Mesendoderm (in vitro differentiated cells): ENCODE data around the gene CSNK1E.

Experiments
- DNase-seq: peaks from one replicate; pipeline ENCODE4 v3.0.0; 2013
- H2AK5ac ChIP-seq: 2 replicates; pipeline ENCODE4 v1.6.1; 2013; ENCODE audit warnings: low read length, inconsistent platforms
- H2BK120ac ChIP-seq: 2 replicates; pipeline ENCODE4 v1.6.1; 2013; ENCODE audit warnings: low read depth, mild to moderate bottlenecking, low read length, moderate library complexity, mixed read lengths
- H2BK15ac ChIP-seq: replicated peaks from 2 replicates; pipeline ENCODE4 v1.6.1; 2013; ENCODE audit warnings: low read depth, mild to moderate bottlenecking, moderate library complexity
- H2BK5ac ChIP-seq: 2 replicates; pipeline ENCODE4 v1.6.1; 2013; ENCODE audit warnings: low read length, inconsistent platforms
- H3K18ac ChIP-seq: 2 replicates; pipeline ENCODE4 v1.6.1; 2013; ENCODE audit warnings: mild to moderate bottlenecking, low read length, mixed read lengths
- H3K23ac ChIP-seq: one replicate; pipeline ENCODE4 v1.6.1; 2013; ENCODE audit warnings: low read length
- H3K27ac ChIP-seq: 2 replicates; pipeline ENCODE4 v1.5.1; 2013; ENCODE audit warnings: low read depth, mild to moderate bottlenecking, inconsistent platforms, low read length, moderate library complexity
- H3K27me3 ChIP-seq: 2 replicates; pipeline ENCODE4 v1.6.1; 2013; ENCODE audit warnings: low read length, control low read depth, mild to moderate bottlenecking, inconsistent platforms; ENCODE audit not compliant: insufficient read depth, poor library complexity
- H3K36me3 ChIP-seq: 2 replicates; pipeline ENCODE4 v1.6.1; 2013; ENCODE audit warnings: low read length, inconsistent platforms; ENCODE audit not compliant: control insufficient read depth, insufficient read depth
- H3K4ac ChIP-seq: one replicate; pipeline ENCODE4 v1.6.1; 2013; ENCODE audit warnings: low read depth, mild to moderate bottlenecking, low read length, moderate library complexity
- H3K4me1 ChIP-seq: 2 replicates; pipeline ENCODE4 v1.6.1; 2013; ENCODE audit warnings: low read depth, low read length, inconsistent platforms; ENCODE audit not compliant: control insufficient read depth
- H3K4me2 ChIP-seq: 2 replicates; pipeline ENCODE4 v1.6.1; 2013; ENCODE audit warnings: low read length
- H3K4me3 ChIP-seq: 2 replicates; pipeline ENCODE4 v1.5.1; 2013; ENCODE audit warnings: mild to moderate bottlenecking, low read length
- H3K56ac ChIP-seq: one replicate; pipeline ENCODE4 v1.6.1; 2013; ENCODE audit warnings: low read length
- H3K79me1 ChIP-seq: 2 replicates; pipeline ENCODE4 v1.6.1; 2013; ENCODE audit warnings: low read length, inconsistent platforms
- H3K79me2 ChIP-seq: 2 replicates; pipeline ENCODE4 v1.6.1; 2013; ENCODE audit warnings: mild to moderate bottlenecking, low read length; ENCODE audit not compliant: control insufficient read depth, insufficient read depth
- H3K9ac ChIP-seq: 2 replicates; pipeline ENCODE4 v1.6.1; 2013; ENCODE audit warnings: low read length, inconsistent platforms
- H4K5ac ChIP-seq: one replicate; pipeline ENCODE4 v1.6.1; 2013; ENCODE audit warnings: low read length
- H4K8ac ChIP-seq: one replicate; pipeline ENCODE4 v1.6.1; 2013; ENCODE audit warnings: low read depth, mild to moderate bottlenecking, control low read depth, low read length, moderate library complexity
- WGBS: extraction: QIAGEN DNeasy Blood & Tissue Kit; methylation state at CpG from one replicate; pipeline ENCODE4 v1.1.7; 2013; ENCODE audit warnings: low lambda C conversion rate, missing lambda C conversion rate; ENCODE audit not compliant: insufficient coverage; ENCODE audit errors: extremely low coverage; 5-methylcytosine and 5-hydroxymethylcytosine counted together

The CSNK1E gene

GRCh38 chr22:38248280-38248679 is 69.0 kb downstream of the CSNK1E start:
- no peak overlapping the region for H3K56ac ChIP-seq
- H3K9ac ChIP-seq = no peak overlapping the region
- H3K4me1 ChIP-seq = no peaks in the 10 kb centered on the region
- H3K79me2 ChIP-seq = peaks cover 2% of the 10 kb centered on the region
- H3K27ac ChIP-seq = no peak overlapping the region
- H3K23ac ChIP-seq = no peak overlapping the region
- H3K79me1 ChIP-seq = peaks cover 14% of the 10 kb centered on the region
- no peak overlapping the region for H3K18ac ChIP-seq
- no peak overlapping the region for H3K4ac ChIP-seq
- no peak overlapping the region for H3K4me2 ChIP-seq
- no peak overlapping the region for H4K5ac ChIP-seq
- H2BK120ac ChIP-seq = no peak overlapping the region
- H3K36me3 ChIP-seq = peaks cover 1% of the 10 kb centered on the region
- H3K4me3 ChIP-seq = no peak overlapping the region
- H3K27me3 ChIP-seq = no peaks in the 10 kb centered on the region
- no peak overlapping the region for H2BK15ac ChIP-seq
- no peak overlapping the region for H2AK5ac ChIP-seq
- 100% methylated on average over 3 of the region's 6 CpGs for WGBS
- H2BK5ac ChIP-seq = no peak overlapping the region
- DNase-seq = no peak
- H4K8ac ChIP-seq = no peak overlapping the region

DNA sequence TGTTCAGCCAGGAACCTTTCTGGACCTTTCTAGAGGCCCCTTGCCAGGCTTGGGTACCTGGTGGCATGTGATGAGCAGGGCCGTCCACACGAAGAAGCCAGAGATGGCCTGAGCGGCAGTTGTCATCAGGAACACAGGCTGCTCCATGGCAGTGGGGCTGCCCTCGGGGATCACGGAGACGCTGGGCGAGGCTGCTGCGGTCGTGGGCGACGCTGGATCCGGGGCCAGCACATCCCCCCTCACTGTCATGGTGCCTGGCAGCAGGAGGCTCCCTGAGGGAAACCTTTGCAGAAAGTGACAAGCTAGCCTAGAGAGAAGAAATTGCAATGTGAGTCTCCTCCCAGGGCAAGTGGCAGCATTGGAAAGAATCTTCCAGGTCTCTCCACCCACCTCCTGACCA is 69.5 kb downstream of the CSNK1E start:
- H2BK15ac ChIP-seq = no peak overlapping the region
- H3K56ac ChIP-seq = no peak overlapping the region
- no peak overlapping the region for H3K9ac ChIP-seq
- H3K36me3 ChIP-seq = peaks cover 1% of the 10 kb centered on the region
- H3K27me3 ChIP-seq = no peaks in the 10 kb centered on the region
- DNase-seq = no peak
- no peak overlapping the region for H3K23ac ChIP-seq
- H3K79me1 ChIP-seq = peaks cover 14% of the 10 kb centered on the region
- H3K4me2 ChIP-seq = no peak overlapping the region
- no CpG with 5 or more reads among the region's 12 CpGs for WGBS
- no peak overlapping the region for H2BK120ac ChIP-seq
- no peak overlapping the region for H2AK5ac ChIP-seq
- H3K4ac ChIP-seq = no peak overlapping the region
- H2BK5ac ChIP-seq = no peak overlapping the region
- no peak overlapping the region for H4K8ac ChIP-seq
- H4K5ac ChIP-seq = no peak overlapping the region
- no peak overlapping the region for H3K4me3 ChIP-seq
- peaks cover 2% of the 10 kb centered on the region for H3K79me2 ChIP-seq
- H3K27ac ChIP-seq = no peak overlapping the region
- H3K4me1 ChIP-seq = no peaks in the 10 kb centered on the region
- no peak overlapping the region for H3K18ac ChIP-seq

DNA sequence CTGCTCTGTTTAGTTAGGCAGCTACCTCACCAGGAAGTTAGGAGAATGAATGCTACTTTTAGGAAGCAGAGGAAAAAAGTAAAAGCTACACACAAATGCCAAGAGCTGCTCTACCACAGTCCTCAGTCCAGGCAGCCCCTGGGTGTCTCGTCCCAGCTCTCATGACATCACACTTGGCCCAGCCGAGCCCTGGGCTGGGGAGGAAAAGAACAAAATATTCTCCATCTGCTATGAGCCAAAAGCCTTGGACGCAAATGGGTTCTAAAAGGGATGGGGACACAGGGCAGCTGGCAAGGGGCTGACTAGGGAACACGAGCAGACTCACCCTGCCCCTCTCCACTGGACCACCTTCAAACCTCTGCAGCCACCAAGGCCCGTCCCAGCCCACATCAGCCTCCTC is 70.5 kb downstream of the CSNK1E start:
- Histone ChIP-seq H3K79me2 (no peaks in the 10 kb centered on the region), H2BK120ac (no peak overlapping the region), H3K4ac (no peak overlapping the region), H3K79me1 (peaks cover 12% of the 10 kb centered on the region), H3K18ac (no peak overlapping the region), H4K5ac (no peak overlapping the region), H3K4me1 (no peaks in the 10 kb centered on the region), H3K23ac (no peak overlapping the region), H3K36me3 (peaks cover 1% of the 10 kb centered on the region), H4K8ac (no peak overlapping the region), H2BK15ac (no peak overlapping the region), H3K56ac (no peak overlapping the region), H3K4me2 (no peak overlapping the region), H3K9ac (no peak overlapping the region), H2BK5ac (no peak overlapping the region), H3K4me3 (no peak overlapping the region), H3K27me3 (no peaks in the 10 kb centered on the region), H3K27ac (no peak overlapping the region), H2AK5ac (no peak overlapping the region)
- no CpG with 5 or more reads among the region's 5 CpGs for WGBS
- no peak for DNase-seq

DNA sequence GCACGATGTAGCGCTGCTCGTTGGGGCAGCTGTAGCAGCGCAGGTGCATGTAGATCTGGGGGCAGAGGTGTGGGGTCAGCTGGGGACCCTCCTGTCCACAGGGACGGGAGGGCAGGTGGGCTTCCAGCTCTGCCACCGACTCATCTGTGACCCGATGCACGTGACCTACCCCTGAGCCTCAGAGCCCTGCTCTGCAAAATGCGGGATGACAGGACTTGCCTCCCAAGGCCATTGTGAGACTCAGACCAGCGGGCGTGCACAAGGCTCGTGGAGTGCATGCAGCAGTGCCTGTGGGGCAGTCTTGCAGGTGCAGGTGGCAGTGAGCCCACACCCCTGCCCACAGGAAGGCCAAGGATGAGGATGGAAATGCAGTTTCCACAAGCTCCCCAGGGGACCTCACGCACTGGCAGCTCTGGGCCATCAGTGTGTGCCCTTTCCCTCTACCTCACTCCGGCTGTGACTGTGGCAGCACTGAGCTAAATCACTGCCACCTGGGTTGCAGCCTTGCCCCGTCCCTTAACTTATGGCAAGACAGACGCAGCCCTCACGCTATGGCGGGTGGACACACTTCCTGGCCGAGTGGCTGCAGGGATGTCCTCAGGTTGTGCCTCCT is 71.1 kb downstream of the CSNK1E start:
- no peak for DNase-seq
- Histone ChIP-seq H3K27ac (no peak overlapping the region), H2BK5ac (no peak overlapping the region), H2BK15ac (no peak overlapping the region), H4K8ac (no peak overlapping the region), H3K4me2 (no peak overlapping the region), H3K4ac (no peak overlapping the region), H4K5ac (no peak overlapping the region), H3K36me3 (peaks cover 1% of the 10 kb centered on the region), H3K79me2 (no peaks in the 10 kb centered on the region), H3K23ac (no peak overlapping the region), H3K56ac (no peak overlapping the region), H3K4me1 (no peaks in the 10 kb centered on the region), H2AK5ac (no peak overlapping the region), H3K79me1 (peaks cover 12% of the 10 kb centered on the region), H3K27me3 (no peaks in the 10 kb centered on the region), H2BK120ac (no peak overlapping the region), H3K4me3 (no peak overlapping the region), H3K18ac (no peak overlapping the region), H3K9ac (no peak overlapping the region)
- no CpG with 5 or more reads among the region's 19 CpGs for WGBS

DNA sequence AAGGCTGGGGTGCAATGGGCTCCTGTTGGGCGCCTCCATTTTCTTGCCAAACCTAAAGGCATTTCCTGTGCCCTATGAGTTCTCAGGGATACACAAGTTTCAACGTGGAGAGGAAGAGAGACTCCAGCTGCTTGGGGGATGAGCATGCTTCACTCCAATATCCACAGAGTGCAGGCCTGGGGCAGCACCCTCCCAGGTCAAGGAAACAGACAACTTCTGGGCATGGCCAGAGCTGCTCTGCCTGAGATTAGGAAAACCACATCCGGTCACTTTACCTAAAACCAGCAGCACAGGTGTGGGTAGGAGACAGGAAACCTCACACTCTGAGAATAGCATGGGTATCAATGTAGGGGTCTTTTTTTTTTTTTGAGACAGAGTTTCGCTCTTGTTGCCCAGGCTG is 73.1 kb downstream of the CSNK1E start:
- H4K8ac ChIP-seq = no peak overlapping the region
- H2BK5ac ChIP-seq = no peak overlapping the region
- no CpG with 5 or more reads among the region's 4 CpGs for WGBS
- H3K36me3 ChIP-seq = peaks cover 1% of the 10 kb centered on the region
- H3K4me1 ChIP-seq = no peaks in the 10 kb centered on the region
- H3K4me3 ChIP-seq = no peak overlapping the region
- H2BK120ac ChIP-seq = no peak overlapping the region
- H3K18ac ChIP-seq = no peak overlapping the region
- no peak overlapping the region for H3K9ac ChIP-seq
- DNase-seq = no peak
- no peak overlapping the region for H2BK15ac ChIP-seq
- no peak overlapping the region for H3K4me2 ChIP-seq
- H3K4ac ChIP-seq = no peak overlapping the region
- peaks cover 6% of the 10 kb centered on the region for H3K79me1 ChIP-seq
- no peak overlapping the region for H3K56ac ChIP-seq
- no peaks in the 10 kb centered on the region for H3K79me2 ChIP-seq
- H3K23ac ChIP-seq = no peak overlapping the region
- no peak overlapping the region for H2AK5ac ChIP-seq
- no peaks in the 10 kb centered on the region for H3K27me3 ChIP-seq
- H4K5ac ChIP-seq = no peak overlapping the region
- no peak overlapping the region for H3K27ac ChIP-seq
